Epithelial cell of proximal tubule (primary cell): Measurements from ENCODE around the gene SPARC. TPM values are rescaled to one million over a fixed set of nuclear protein-coding genes. Genes with fewer than 3 reads are reported as not detected.
A peak's percentile ranks its signal among the peaks of the same experiment; 100 is the strongest.

Experiments used
- DNase-seq: peaks from one replicate; pipeline ENCODE4 v3.0.0-alpha.2; 2011; ENCODE audit warnings: low read depth
- H3K4me3 ChIP-seq: 2 replicates; pipeline ENCODE4 v1.5.1; 2011; ENCODE audit warnings: low read depth, mild to moderate bottlenecking, low read length
- total RNA-seq: library from RNA; depleted of rRNA; stranded (reverse); fragments of >200 nt; gene quantifications from 2 replicates; pipeline ENCODE4 v1.2.3, GENCODE V29; 2015
- TF ChIP-seq, protein P1 (sequence below): conservative IDR thresholded peaks from 2 replicates; pipeline ENCODE4 v1.5.1; 2012; ENCODE audit warnings: low read depth, mild to moderate bottlenecking, low read length

SPARC gene
- total RNA-seq, 1 donor from 2014 or later = 165 TPM

DNA sequence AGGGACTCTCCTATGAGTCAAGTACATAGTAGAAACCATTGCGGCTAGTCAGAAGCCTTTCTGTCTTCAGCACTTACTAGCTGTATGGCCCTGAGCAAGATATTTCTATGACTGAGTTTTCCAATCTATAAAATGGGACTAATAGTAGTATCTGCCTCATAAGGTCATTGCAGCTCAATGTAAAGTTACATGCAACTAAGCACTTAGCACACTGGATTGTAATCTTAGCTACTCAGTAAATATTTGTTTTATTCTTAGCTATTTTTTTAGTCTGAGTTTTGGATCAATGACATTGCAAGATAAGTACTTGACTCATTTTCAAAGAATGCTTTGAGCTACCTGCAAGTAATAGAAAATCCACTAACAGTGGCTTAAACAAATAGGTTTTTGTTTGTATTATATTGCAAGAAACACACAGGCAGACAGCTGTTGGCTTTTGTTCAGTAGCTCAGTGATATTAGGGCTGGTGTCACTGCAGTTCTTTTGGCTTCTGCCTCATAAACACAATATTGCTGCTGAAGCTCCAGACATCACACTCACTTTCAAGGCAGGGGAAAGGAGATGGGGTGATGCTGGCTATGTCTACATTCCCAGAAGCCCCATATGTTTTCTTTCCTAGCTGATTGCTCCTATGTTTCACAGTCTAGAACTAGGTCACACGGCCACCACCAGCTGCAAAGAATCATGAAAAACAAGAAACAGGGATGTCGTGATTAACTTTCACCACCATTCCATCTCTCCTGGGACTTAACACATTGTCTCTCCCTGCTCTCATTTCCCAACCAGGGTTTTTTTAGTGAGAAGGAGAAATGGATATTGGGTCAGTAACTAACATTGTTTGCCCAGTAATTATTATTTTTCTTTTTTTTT lies 68.6 kb downstream of the SPARC start:
- no peak overlapping the region for H3K4me3 ChIP-seq
- TF ChIP-seq, protein P1, sequence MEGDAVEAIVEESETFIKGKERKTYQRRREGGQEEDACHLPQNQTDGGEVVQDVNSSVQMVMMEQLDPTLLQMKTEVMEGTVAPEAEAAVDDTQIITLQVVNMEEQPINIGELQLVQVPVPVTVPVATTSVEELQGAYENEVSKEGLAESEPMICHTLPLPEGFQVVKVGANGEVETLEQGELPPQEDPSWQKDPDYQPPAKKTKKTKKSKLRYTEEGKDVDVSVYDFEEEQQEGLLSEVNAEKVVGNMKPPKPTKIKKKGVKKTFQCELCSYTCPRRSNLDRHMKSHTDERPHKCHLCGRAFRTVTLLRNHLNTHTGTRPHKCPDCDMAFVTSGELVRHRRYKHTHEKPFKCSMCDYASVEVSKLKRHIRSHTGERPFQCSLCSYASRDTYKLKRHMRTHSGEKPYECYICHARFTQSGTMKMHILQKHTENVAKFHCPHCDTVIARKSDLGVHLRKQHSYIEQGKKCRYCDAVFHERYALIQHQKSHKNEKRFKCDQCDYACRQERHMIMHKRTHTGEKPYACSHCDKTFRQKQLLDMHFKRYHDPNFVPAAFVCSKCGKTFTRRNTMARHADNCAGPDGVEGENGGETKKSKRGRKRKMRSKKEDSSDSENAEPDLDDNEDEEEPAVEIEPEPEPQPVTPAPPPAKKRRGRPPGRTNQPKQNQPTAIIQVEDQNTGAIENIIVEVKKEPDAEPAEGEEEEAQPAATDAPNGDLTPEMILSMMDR = no peak
- no peak for DNase-seq

DNA sequence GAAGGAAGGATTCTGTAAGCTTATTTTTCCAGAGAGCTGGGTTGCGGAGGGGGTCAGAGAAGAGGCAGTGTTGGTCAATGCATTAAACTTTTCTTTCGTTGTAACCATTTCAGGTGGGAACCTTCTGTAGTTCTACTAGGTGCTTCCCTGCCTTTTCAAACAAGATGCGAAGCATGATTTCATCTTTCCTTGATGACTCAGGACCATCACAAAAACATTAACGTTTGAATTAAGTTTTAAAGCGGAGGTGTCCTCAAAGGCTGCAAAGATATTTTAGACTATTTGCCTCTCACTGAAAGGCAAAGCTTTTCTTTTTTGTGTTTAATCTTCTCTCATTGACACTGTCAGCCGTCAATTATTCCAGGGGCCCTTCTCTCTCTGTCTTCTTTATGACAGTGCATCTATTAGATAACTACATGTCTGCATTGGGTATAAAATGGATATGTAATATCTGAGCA lies 69.3 kb downstream of the SPARC start:
- no peak for DNase-seq
- H3K4me3 ChIP-seq = no peak overlapping the region
- TF ChIP-seq, protein P1 = no peak

GRCh38 chr5:151615431-151615830 lies 71.3 kb downstream of the SPARC start:
- no peak overlapping the region for H3K4me3 ChIP-seq
- TF ChIP-seq, protein P1 = no peak
- no peak for DNase-seq

- TF ChIP-seq, protein P1 = no peak
- H3K4me3 ChIP-seq = no peak overlapping the region
- no peak for DNase-seq
Measured at GRCh38 chr5:151614565-151614964, 72.2 kb downstream of the SPARC start.

DNA sequence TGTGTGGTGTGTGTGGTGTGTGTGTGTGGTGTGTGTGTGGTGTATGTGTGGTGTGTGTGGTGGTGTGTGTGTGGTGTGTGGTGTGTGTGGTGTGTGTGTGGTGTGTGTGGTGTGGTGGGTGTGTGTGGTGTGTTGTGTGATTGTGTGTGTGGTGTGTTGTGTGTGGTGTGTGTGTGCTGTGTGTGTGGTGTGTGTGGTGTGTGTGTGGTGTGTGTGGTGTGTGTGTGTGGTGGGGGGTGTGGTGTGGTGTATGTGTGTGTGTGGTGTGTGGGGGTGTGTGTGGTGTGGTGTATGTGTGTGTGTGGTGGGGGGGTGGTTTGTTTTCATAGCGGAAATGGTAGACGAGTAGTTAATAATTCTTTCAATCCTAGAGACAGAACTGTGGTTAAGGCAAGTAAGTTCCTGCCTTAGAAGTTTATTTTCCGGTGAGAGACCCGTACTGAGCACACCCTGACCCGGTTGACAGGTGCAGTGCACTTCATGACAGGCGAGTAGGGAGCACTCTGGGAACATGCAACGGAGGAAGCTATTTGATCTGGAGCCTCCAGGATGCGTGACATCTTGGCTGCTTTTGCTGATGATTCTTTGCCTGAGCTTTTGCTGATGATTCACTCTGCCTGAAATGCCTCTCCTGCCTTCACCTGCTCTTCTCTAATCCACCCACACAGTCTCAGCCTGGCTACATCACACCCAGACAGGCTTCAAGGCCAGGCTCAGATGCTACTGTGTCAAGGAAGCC lies 73.9 kb downstream of the SPARC start:
- TF ChIP-seq, protein P1 = no peak
- peak; percentile 86 for DNase-seq
- H3K4me3 ChIP-seq = no peak overlapping the region

DNA sequence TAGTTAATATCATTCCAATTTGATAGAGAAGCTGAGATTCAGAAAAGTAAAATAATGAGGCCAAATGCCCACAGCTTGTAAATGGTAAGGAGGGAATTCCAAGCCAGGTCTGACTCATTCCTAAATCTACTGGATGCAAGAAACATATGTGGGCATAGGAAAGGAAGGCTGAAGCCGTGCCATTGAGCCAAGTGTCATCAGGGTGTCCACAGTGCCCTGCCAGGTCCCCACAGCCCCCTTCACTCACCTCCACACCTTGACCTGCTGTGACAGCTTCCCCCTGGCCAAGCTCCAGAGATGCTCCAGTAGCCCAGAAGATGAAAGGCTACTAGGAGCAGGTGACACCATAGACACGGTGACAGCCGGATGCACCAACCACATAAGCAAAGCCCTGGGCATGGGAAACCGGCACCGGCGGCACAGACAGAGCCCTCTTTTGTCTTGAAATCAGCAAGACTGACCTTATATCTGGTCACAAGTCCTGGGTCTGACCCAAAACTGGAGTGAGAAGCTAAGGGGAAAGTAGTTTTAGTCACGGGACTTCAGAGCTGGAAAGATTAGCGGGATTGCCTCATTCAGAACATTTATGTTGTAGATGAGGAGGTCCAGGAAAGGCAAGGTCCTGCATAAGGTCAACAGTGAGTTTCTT lies 75.5 kb downstream of the SPARC start:
- TF ChIP-seq, protein P1 = no peak
- H3K4me3 ChIP-seq = no peak overlapping the region
- no peak for DNase-seq

Other genes with a start within 250 kb of the SPARC start
- 2.4 and 4.6 TPM in 2 replicates for gene SLC36A1, start 239.3 kb downstream of the SPARC start, total RNA-seq
- gene FAT2, start 95.6 kb downstream of the SPARC start, total RNA-seq = under 0.01 and 0.07 TPM in 2 replicates
- gene ATOX1, start 71.7 kb upstream of the SPARC start, total RNA-seq = 146 and 222 TPM in 2 replicates
- gene G3BP1, start 85.0 kb upstream of the SPARC start, total RNA-seq = 118 and 194 TPM in 2 replicates
- not detected in 2 replicates for gene GLRA1, start 237.9 kb upstream of the SPARC start, total RNA-seq